Astrocyte of the spinal cord (primary cell): Measurements from ENCODE around the gene TMEM151A.
"Not testable (repeated sequence)": the region's sequence is repeated elsewhere in the genome, so short reads cannot be mapped to it uniquely, and the experiment has no call there.

Experiments
- DNase-seq: peaks from one replicate; pipeline ENCODE4 v3.0.0; 2011; ENCODE audit warnings: low read depth, low spot score
- H3K4me3 ChIP-seq: 2 replicates; pipeline ENCODE4 v1.5.1; 2011; ENCODE audit warnings: low read depth, mild to moderate bottlenecking, low read length, moderate library complexity
- in situ Hi-C: cut with HindIII; loops from 2 replicates; pipeline ENCODE4 v1.10.0; 2017; ENCODE audit warnings: low sequenced_read_pairs
- TF ChIP-seq, protein P1 (sequence below): IDR thresholded peaks from 2 replicates; pipeline ENCODE4 v1.5.1; 2012; ENCODE audit warnings: low read depth, mild to moderate bottlenecking, low read length, inconsistent platforms

The TMEM151A gene

GRCh38 chr11:66317723-66318599 lies 26.3 kb downstream of the TMEM151A start:
- DNase-seq: peak; percentile 84
- H3K4me3 ChIP-seq: no peak overlapping the region
- in situ Hi-C loops: no loop called here
- TF ChIP-seq, protein P1, sequence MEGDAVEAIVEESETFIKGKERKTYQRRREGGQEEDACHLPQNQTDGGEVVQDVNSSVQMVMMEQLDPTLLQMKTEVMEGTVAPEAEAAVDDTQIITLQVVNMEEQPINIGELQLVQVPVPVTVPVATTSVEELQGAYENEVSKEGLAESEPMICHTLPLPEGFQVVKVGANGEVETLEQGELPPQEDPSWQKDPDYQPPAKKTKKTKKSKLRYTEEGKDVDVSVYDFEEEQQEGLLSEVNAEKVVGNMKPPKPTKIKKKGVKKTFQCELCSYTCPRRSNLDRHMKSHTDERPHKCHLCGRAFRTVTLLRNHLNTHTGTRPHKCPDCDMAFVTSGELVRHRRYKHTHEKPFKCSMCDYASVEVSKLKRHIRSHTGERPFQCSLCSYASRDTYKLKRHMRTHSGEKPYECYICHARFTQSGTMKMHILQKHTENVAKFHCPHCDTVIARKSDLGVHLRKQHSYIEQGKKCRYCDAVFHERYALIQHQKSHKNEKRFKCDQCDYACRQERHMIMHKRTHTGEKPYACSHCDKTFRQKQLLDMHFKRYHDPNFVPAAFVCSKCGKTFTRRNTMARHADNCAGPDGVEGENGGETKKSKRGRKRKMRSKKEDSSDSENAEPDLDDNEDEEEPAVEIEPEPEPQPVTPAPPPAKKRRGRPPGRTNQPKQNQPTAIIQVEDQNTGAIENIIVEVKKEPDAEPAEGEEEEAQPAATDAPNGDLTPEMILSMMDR: no peak

DNA sequence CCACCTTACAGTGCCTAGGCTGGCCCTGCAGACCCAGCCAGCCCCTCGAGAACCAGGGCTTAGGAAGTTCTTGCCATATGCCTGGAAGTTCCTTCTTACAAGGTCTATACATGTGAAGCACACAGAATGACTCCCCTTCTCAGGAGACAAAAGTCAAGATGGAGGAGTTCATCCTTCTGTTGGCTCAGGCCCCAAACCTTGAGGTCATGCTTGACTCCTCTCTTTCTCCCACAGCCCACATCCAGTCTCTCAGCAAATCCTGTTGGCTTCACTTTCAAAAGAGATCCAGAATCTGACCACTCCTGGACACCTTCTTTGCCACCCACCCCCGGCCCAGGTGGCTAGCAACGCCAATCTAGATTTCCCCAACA lies 26.9 kb downstream of the TMEM151A start:
- no peak overlapping the region for H3K4me3 ChIP-seq
- no peak for DNase-seq
- in situ Hi-C loops: no loop called here
- TF ChIP-seq, protein P1: no peak

GRCh38 chr11:66320289-66320688 lies 28.6 kb downstream of the TMEM151A start:
- DNase-seq, H3K4me3 ChIP-seq, in situ Hi-C loops: not testable (repeated sequence)

- DNase-seq, in situ Hi-C loops, H3K4me3 ChIP-seq: not testable (repeated sequence)
Measured at GRCh38 chr11:66320748-66321147, 29.1 kb downstream of the TMEM151A start.

DNA sequence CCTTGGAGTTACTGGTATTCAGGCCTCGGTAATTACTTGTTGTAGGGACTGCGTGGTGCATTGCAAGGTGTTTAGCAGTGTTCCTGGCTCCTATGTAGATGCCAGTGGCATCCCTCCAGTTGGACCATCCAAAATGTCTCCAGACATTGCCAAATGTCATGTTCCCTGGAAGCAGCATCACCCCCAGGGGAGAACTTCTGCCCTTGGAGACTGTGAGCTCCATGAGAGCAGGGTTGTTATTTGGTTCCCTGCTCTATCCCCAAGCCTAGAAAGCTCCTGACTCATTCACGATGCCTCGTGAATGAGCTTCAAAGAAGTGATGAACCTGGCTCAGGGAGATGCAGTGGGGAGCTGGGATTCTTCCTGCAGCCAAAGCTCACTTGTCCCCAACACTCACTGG lies 29.9 kb downstream of the TMEM151A start:
- in situ Hi-C loops: no loop called here
- no peak overlapping the region for H3K4me3 ChIP-seq
- DNase-seq: no peak
- TF ChIP-seq, protein P1: no peak

- DNase-seq: no peak
- no peak overlapping the region for H3K4me3 ChIP-seq
- in situ Hi-C loops: no loop called here
- TF ChIP-seq, protein P1: no peak
Measured at GRCh38 chr11:66322732-66323427, 31.2 kb downstream of the TMEM151A start.

DNA sequence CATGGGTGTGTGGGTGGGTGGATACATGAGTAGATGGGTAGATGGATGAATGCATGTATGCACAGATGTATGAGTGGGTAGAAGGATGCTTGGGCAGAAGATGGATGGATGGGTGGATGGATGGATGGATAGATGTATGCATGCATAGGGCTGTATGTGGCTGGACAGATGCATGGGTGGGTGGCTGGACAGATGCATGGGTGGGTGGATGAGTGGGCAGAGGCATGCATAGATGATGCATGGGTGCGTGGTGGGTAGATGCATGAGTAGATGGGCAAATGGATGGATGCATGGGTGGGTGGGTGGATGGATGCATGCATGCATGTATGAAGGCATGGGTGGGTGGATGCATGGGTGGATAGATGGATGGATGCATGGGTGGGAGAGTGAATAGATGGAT lies 32.0 kb downstream of the TMEM151A start:
- H3K4me3 ChIP-seq: no peak overlapping the region
- TF ChIP-seq, protein P1: no peak
- in situ Hi-C loops: no loop called here
- no peak for DNase-seq
